ENCODE results near the gene ZKSCAN5. TPM values are rescaled to one million over a fixed set of nuclear protein-coding genes. Genes with fewer than 3 reads are reported as not detected.

The ZKSCAN5 gene
- total and polyA plus RNA-seq, 2 of the 8 experiments (the other 6 are each of a cell fraction or from before 2014, with no cell fraction given): 5.3 to 13.5 TPM

DNA sequence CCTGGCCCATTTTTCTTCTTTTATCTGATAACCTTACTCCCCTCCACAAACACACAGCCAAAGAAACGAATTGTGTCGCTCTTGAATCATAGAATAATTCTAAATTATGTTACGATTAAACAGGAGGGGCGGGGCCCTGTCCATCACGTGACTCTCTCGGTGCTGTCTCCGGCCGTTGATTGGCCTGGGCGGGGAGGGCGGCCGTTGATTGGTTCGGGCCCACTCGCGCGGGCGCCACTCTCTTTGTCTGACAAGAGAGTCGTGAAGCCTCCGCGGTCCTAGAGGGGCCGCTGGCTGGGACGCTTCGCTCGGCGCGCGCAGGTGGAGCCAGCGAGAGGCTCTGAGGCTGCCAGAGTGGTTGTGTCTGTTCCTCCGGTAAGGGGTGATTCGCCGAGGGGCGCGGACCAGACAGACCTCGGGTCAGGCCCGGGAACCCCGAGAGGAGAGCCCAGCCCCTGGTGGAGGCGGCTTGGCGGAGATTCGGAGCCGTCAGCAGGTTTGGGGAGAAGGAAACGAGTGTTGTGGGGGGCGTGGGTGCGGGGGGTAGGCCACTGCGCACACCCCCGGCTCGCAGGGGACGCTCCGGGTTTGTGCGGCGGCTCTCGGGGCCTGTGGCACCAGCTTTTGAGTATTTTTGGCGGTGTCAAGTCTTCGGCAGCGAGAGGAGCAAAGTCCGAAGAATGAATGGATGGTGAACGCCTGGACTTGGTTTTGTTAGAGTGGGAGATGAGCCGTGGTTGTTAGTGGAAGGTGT lies 31.7 kb upstream of the ZKSCAN5 start, which contains the start of gene ZNF789:
ZNF789 (plus strand) TSS at position 330 of the 754 bp plus-strand sequence. CDS start 3,567 bp downstream, outside the sequence.
- ChIA-PET POLR2A (ENCODE audit: partially characterized antibody) (interaction anchor here (0.6 to 2.8 kb wide), 16 partner anchors 7 to 471 kb away, joined by 3 to 10 read pairs (median 4); partner anchors contain the start of genes ATP5MF, BUD31, PDAP1 and ZKSCAN5), CTCF (ENCODE audit: partially characterized antibody) (interaction anchor here (1.1 to 1.4 kb wide), 2 partner anchors 13 to 14 kb away, joined by 3 to 4 read pairs; no protein-coding TSS in a partner anchor)
- peak; percentile 84 to 97 for DNase-seq (ENCODE audit: low read depth in 1 of 2, low spot score in 2 of 2)
- H3K36me3 ChIP-seq (ENCODE audit: control insufficient read depth in 2 of 4, insufficient read depth in 4 of 4, low read length in 3 of 4): peaks cover 0 to 3% (median under 1%) of the 10 kb centered on the region in 4 experiments; a peak in 3 of 8 replicates
- peaks cover 16 to 41% of the 10 kb centered on the region in 2 experiments for H3K79me2 ChIP-seq (ENCODE audit: control insufficient read depth in 1 of 2, insufficient read depth in 2 of 2, low read length in 2 of 2)
- WGBS, 2 experiments (ENCODE audit: extremely low coverage in 1 of 2, insufficient coverage in 1 of 2, insufficient read length in 1 of 2, insufficient replicate concordance in 2 of 2, low coverage in 1 of 2, low lambda C conversion rate in 2 of 2, missing lambda C conversion rate in 1 of 2): 2% methylated on average over 44 of the region's 56 CpGs; no CpG with 5 or more reads in 1 of the 2 experiments
- H2BK5ac ChIP-seq (ENCODE audit: low read depth, low read length): 0 out of 2 replicates have a peak within 1 kb of the TSS, but pooled peaks have one; percentile 75
- H3K18ac ChIP-seq (ENCODE audit: extremely low read depth, low read length): peak within 1 kb of the TSS; percentile 95
- no peak for FAIRE-seq
- H4K8ac ChIP-seq (ENCODE audit: extremely low read depth, insufficient read depth, low read length): peak within 1 kb of the TSS; percentile 90
- peak within 1 kb of the TSS; percentile 78 to 86 for H3K4me2 ChIP-seq (ENCODE audit: insufficient read depth in 1 of 2, low read depth in 2 of 2, low read length in 2 of 2)
- peak within 1 kb of the TSS; percentile 81 to 92 (median 84) for H3K9ac ChIP-seq (replicated peaks in 1 of 4; ENCODE audit: extremely low read depth in 1 of 4, low read depth in 3 of 4, low read length in 3 of 4)
- H3K23me2 ChIP-seq (ENCODE audit: low read depth, low read length): peaks cover 7% of the 10 kb centered on the region
- H3K14ac ChIP-seq (ENCODE audit: insufficient read length): no peak within 1 kb of the TSS
- no peak within 1 kb of the TSS for H2BK120ac ChIP-seq (replicated peaks; ENCODE audit: low read depth, low read length)
- H2AFZ ChIP-seq (ENCODE audit: low read length): peak within 1 kb of the TSS; percentile 70; the same call in 1 of the 2 replicates
- no peak within 1 kb of the TSS for H4K91ac ChIP-seq (replicated peaks; ENCODE audit: insufficient read length, low read length)
- no peak within 1 kb of the TSS for H2AK5ac ChIP-seq (ENCODE audit: low read depth, low read length)
- H3K23ac ChIP-seq (ENCODE audit: insufficient read length): no peak within 1 kb of the TSS
- no peak within 1 kb of the TSS for H2BK20ac ChIP-seq (ENCODE audit: low read length)
- H2BK15ac ChIP-seq (ENCODE audit: low read length): no peak within 1 kb of the TSS
- peak within 1 kb of the TSS; percentile 84 for H3K27ac ChIP-seq (ENCODE audit: low read depth, low read length)
- peak within 1 kb of the TSS; percentile 75 to 91 (median 90) for H3K4me3 ChIP-seq (ENCODE audit: extremely low read depth in 1 of 4, insufficient read depth in 2 of 4, low read depth in 3 of 4, low read length in 4 of 4)
- no peaks in the 10 kb centered on the region for H3K27me3 ChIP-seq (replicated peaks in 1 of 4; ENCODE audit: control insufficient read depth in 3 of 4, extremely low read depth in 1 of 4, insufficient read depth in 3 of 4, low read length in 3 of 4)
- peak within 1 kb of the TSS; percentile 90 for H4K5ac ChIP-seq (ENCODE audit: insufficient read length, low read depth, low read length)
- H3K79me1 ChIP-seq (ENCODE audit: low read depth, low read length): peaks cover 6% of the 10 kb centered on the region; the same call in 1 of the 2 replicates
- 0 out of 2 replicates have a peak within 1 kb of the TSS, but pooled peaks have one; percentile 60 for H2BK12ac ChIP-seq (ENCODE audit: low read depth, low read length)
- no peaks in the 10 kb centered on the region for H3K4me1 ChIP-seq (replicated peaks in 1 of 4; ENCODE audit: control insufficient read depth in 3 of 4, insufficient read depth in 4 of 4, low read length in 3 of 4)
- H3K56ac ChIP-seq (replicated peaks; ENCODE audit: insufficient read length, low read depth, low read length): peak within 1 kb of the TSS; percentile 69
- peaks cover 0 to 2% of the 10 kb centered on the region in 2 experiments for H4K20me1 ChIP-seq (replicated peaks in 1 of 2; ENCODE audit: control insufficient read depth in 1 of 2, insufficient read depth in 2 of 2, low read length in 2 of 2)
- H3K9me3 ChIP-seq (ENCODE audit: insufficient read depth in 2 of 2, low read depth in 1 of 2, low read length in 1 of 2): no peaks in the 10 kb centered on the region
- H3K4ac ChIP-seq (replicated peaks; ENCODE audit: insufficient read length, low read depth, low read length): no peak within 1 kb of the TSS
- TF ChIP-seq, protein P1, sequence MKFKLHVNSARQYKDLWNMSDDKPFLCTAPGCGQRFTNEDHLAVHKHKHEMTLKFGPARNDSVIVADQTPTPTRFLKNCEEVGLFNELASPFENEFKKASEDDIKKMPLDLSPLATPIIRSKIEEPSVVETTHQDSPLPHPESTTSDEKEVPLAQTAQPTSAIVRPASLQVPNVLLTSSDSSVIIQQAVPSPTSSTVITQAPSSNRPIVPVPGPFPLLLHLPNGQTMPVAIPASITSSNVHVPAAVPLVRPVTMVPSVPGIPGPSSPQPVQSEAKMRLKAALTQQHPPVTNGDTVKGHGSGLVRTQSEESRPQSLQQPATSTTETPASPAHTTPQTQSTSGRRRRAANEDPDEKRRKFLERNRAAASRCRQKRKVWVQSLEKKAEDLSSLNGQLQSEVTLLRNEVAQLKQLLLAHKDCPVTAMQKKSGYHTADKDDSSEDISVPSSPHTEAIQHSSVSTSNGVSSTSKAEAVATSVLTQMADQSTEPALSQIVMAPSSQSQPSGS (IDR thresholded peaks at IDR 0.05; ENCODE audit: low read length): no peak
- TF ChIP-seq SIX5 (IDR thresholded peaks at IDR 0.05; ENCODE audit: low read depth, low read length) (no peak), NRF1 (IDR thresholded peaks at IDR 0.05; ENCODE audit: low read depth, low read length) (peak; percentile 29; the same call in 1 of the 2 replicates), KDM5A (IDR thresholded peaks at IDR 0.05; ENCODE audit: low read length) (0 out of 2 replicates have a peak, but pooled peaks have one; percentile 23), GTF2F1 (IDR thresholded peaks at IDR 0.05; ENCODE audit: borderline replicate concordance, low read depth, low read length) (peak; percentile 78), TAF1 (IDR thresholded peaks at IDR 0.05; ENCODE audit: low read depth, low read length) (peak; percentile 98), GABPA (IDR thresholded peaks at IDR 0.05; ENCODE audit: borderline replicate concordance, insufficient read depth, low read length) (no peak), RAD21 (IDR thresholded peaks at IDR 0.05 in 1 of 2, conservative IDR thresholded peaks at IDR 0.05 in 1 of 2; ENCODE audit: low read depth in 2 of 2, low read length in 2 of 2) (no peak), JUND (IDR thresholded peaks at IDR 0.05; ENCODE audit: low read length) (no peak)
